Putamen (tissue), 1 donor: ENCODE data around the gene MAD1L1.
"Not testable (repeated sequence)": the region's sequence is repeated elsewhere in the genome, so short reads cannot be mapped to it uniquely, and the experiment has no call there.

Source experiments
- DNase-seq: peaks from one replicate; pipeline ENCODE4 v3.0.0-alpha.2; 2016; ENCODE audit warnings: low spot score

Gene MAD1L1

DNA sequence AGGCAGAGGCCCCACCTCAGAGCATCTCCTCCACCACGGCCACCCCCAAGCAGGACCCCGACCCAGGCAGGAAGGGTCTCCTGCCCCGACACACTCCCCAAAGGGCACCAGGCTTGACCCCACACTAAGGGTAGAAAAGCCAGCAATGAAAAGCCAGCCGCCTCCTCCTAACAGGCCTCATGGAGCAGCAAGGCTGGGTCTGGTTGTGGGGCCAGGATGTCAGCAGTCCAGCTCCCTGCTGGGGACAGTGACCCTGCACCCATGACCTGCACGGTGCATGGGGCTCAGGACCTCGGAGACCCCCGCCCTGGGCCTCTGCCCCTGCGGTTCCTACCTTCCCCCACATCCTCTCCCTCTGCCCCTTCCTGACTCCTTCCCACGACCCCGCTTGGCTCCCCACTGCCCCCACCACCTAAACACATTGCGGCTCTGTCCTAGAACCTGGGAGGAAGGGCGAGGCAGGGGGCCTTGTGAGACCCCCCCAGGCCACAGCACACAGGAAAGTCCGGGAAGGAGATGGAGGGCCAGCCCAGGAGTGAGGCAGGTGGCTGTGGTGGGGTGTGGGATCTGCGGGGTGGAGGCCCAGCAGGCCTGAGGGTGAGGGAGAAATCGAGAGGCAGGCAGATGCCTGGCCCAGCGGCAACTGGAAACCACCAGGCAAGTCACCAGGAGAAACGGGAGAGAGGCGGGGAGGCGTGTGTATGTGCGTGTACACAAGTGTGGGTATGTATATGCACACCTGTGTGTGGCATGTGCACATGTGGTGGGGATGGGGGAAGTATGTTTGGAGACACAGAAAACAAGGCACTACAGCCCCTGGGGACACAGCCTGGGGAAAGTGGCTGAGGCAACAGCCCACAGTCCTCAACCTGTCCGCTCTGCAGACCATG is 229.9 kb downstream of the MAD1L1 start:
- DNase-seq: no peak

DNA sequence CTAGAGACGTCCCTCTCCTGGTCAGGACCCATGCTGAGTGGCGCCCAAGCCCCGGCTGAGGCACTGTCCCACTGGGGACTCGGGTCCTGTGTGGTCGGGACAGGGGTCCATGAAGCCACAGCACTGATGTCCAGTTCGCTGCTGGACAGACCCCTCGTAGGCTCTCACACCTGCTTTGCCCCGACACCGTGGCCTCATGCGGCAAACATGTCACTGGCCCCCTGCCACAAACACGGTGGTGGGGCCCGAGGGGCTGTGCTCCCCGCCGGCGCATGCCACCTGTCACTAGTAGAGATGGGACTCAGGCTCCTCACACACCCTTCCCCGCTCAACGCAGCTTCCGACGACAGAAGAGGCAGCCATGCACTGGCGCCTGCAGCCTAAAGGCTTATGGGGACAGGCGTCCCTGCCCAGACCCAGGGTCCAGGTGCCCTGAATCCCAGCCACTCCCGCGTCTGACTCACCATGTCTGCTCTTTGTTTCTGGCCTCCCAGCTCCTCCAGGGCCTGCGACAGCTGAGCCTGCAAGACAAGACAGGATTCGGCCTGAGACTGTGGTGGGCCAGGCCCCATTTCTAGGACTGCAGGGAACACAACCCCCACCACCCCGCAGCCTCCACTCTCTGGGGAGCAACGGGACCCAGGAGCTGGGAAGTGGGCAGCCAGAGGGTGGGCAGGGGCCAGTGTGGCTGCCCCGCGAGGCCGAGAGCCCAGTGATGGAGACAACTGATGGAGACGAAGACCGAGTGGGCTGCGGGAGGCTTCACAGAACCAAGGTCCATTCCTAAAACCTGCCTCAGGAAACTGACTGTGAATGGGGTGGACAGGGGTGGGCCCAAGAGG is 230.9 kb downstream of the MAD1L1 start:
- DNase-seq: no peak

DNA sequence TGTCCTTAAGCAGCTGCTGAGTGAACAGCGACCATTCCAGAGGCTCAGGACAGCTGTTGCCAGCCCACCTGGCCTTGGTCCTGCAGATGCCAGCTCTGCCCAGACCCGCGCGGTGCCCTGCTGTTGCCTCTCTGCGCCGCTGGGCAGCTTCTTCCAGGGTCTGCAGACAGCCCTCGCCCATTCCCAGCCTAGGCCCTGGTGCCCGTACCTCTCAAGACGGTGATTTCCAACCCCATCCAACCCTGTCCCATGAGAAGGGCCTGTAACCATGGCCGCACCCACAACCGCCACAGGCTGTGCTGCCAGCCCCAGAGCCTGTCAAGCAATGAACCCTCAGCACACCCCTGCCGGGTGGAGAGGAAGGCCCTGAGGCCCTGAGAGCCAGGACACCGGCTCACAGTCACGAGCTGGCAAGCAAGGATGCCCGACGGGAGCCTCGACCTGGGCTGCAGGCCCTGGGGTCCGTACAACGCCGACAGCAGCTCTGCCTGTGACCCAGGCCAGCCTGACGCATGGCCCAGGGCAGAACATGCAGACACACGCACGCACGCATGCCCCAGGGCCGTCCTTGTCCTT is 231.9 kb downstream of the MAD1L1 start:
- no peak for DNase-seq

DNA sequence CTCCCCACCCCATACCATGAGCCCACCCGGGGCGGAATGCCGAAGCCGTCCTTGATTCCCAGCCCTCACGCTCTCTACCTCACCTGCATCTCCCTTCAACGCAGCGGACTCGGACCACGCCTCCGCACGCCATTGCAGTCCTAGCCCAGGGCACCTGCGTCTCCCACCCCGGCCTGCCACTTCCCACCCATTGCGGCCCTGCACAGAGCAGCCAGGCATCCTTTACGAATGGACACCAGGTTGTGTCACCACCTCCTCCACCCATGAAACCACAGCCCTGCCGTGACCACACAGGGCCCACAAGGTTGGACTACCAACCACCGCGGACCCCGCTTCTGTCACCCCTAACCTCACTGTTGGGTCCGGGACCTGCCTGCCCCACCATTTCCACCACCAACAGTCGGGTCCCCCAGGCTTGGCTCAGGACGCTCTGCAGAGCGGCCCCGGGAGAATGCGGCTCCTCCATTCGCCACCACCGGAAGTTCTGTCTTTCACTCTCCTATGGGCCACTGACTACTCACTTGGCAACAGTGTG is 232.5 kb downstream of the MAD1L1 start:
- no peak for DNase-seq

DNA sequence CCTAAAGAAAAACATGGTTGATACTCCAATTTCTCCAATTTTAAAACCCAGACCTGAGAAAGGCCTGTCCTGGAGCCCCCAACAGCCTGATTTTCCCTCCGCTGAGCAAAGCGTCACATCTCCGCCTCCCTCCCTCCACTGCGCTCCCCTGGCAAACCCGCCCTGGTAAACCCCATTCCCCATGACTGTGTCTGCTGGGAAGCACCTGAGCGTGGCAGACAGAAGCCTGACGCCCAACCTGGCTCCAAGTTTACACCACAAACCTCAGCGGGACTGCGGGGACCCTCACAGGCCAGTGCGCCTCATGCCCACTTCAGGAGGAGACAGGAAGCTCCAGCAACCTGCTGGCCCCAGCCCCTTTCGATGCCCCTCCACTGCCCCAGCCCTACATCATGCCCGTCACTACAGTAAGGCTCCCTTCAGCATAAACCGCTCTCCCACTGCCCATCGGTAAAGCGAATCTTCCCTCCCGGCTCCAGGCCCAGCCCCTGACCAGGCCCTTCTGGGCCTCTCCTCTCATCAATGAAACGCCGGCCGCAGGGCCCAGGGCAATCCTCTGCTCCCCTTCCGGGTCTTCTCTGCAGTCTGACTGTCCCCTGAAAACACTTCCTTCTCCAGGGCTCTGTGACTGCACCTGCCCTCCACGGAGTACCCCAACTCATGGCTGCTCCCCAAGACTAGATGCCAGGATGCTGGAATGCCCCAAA is 233.3 kb downstream of the MAD1L1 start:
- DNase-seq: no peak

DNA sequence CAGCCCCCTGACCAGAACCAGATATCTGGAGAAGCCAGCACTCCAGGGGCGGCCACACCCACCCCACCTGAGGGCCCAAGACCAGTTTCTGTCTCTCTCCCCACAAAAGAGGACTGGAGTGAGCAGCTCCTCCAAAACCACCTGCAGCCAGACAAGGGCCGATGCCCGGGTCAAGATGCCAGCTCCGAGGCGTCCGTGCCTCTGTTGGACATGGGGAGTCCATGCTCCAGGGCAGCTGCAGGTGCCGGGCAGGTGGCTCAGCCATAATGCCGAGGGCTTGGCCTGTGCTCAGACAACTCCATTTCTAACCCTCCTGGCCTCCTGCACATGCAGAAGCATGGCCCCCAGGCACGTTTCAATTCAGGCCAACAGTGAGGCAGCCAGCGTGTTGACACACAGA is 234.6 kb downstream of the MAD1L1 start:
- DNase-seq: no peak

DNA sequence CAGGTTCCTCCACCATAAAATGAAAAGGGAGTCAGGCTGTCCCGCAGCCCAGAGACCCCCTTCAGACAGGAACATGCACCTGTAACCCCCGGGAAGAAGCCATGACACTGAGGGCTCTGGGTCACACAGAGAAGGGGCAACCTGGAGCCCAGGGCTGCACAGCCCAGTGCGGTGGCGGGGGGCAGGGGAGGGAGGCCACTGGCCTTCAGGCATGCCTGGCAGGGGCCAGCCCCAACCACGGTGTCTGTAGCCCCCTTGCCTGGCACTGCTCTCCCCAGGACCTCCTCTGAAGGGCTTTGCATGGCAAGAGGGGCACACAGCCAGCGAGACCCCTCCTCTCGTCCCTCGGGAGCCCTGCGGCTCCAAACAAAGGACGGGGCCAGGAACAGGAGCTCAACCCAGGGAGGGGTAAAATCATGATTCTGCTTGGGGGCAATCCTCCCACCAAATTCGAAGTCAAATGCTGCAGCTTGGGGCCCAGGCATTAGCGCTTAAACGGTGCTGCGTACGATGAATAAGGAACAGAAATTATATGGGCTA is 235.1 kb downstream of the MAD1L1 start:
- no peak for DNase-seq

DNA sequence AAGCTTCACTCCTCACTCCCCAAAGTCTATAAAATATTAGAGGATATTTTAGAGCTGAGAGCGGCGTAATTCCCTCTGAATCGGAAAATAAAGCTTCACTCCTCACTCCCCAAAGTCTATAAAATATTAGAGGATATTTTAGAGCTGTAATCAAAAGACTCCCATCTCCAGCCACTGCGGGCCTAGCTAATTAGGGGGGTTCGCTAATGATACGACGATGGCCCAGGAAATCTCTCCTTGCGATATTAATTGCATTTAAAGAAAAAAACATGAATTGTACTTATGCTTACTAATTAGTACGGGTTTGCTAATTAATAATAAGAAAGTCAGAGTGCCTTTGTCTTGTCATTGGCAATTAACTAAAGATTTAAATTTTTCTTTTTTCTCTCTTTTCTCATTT is 235.9 kb downstream of the MAD1L1 start:
- DNase-seq: no peak

DNA sequence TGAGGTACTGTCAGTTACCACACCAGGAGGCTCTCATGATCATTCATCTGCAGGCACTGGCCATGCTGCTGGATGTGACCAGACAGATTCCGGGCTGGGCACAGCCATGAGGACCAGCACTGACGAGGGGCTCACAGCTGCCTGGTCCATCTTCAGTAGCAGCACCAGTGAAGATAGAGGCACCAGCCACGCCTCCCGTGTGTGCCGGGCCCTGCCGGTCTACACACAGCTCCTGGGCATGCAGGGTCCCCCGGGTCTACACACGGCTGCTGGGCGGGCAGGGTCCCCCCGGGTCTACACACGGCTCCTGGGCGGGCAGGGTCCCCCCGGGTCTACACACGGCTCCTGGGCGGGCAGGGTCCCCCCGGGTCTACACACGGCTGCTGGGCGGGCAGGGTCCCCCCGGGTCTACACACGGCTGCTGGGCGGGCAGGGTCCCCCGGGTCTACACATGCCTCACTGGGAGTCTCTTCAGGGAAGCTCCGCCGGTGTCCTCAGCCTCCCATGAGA is 236.8 kb downstream of the MAD1L1 start:
- DNase-seq: not testable (repeated sequence)

DNA sequence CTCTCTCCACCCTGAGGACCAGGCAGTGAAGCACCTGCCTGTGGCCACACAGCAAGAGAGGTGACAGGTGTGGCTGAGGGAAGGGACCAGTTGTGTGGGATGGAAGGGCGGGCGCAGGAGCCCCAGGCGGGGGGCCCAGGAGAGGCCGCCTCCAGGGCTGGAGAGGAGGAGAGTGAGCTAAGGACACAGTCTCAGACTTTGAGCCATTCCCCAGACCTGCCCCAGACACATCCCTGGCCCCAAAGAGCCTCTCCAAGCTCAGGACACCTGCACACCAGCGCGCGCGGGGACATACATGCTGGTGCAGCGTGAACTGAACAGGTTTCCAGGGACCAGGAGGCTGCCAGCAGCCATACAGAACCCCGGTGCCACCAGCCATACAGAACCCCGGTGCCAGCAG is 237.3 kb downstream of the MAD1L1 start:
- no peak for DNase-seq

DNA sequence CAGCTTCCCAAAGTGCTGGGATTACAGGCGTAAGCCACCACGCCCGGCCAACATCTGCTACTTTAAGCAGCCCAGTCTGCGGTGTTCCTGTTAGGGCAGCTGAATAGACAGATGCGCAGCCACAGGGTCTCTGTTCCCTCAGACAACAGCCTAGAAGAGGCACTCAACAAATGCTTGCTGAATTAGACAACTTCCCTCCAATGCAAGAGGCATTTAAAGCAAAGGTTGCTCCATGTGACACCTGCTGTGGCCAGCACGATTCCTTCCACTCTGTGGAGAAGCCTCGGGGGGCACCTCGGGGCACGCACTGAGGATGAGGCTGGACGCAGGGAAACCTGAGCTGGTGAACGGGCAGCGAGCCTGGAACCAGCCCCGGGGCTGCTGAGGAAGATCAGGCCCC is 237.8 kb downstream of the MAD1L1 start:
- DNase-seq: no peak

DNA sequence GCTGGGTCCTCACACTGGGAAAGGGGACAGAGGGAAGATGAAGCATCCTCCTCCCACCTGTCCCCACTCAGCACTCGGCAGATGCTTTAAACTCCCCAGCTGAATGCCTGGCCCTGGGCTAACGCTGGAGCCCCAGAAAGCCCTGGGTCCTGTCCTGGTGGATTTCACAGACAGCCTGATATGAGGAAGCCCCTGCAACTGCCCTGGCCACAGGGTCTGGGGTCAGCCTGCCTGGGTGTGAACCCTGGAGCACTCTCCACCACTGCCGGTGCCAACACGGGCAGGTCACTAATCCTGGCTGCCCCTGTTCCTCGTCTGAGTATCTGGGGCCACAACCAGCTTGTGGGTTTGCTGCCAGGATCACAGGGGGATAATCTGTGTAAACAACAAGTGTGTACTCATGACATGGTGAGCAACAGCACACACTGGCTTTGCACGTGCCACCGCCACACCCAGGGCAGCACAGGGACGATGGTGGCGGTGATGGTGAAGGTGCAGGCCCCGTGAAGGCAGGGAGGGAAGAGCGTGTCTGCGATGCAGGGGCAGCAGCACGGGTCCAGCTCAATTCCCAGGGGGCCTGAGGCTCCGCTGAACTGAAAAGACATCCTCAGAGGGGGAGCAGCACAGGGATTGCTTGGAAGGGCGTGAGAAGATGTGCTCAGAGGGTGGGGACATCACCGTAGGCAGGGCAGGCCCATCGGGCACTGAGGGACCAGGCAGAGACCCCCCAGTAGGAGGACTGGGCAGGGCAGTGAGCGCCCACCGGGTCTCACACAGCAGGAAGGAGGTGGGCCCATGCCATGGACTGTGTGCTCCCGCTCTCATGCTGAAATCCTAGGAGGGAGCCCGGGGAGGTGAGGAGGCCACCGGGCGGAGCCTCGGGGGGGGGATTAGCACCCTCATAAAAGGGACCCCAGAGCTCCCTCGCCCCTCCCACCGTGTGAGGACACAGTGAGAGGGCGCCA is 238.7 kb downstream of the MAD1L1 start:
- DNase-seq: no peak

DNA sequence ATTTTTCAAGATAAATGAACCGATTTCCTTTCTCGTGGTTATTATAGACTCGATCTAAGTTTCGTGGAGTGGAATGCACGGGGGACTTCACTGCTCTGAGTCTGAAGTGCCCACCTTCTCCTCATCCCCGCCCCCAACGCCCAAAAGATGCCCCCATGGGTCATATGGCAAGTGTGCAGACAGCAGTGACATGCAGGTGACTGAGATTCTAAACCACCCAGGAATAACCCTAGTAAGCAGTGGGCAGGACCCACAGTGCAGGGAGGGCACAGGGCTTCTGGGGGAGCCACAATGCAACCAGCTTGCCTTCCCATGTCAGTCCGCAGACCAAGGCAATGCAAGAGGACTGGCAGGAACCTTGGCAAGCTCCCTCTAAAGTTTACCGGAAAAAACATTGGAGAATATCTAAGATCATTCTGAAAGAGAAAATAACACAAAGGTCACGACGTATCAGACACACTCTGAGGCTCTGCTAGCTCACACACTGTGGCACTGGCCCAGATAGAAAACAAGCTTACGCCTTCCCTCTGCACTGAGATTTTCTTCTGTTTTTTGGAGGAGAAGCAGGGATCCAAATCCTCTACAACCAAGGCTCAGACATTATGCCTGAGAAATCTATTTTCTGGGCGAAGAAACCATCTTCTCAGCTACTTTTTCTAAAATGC is 239.6 kb downstream of the MAD1L1 start:
- no peak for DNase-seq

DNA sequence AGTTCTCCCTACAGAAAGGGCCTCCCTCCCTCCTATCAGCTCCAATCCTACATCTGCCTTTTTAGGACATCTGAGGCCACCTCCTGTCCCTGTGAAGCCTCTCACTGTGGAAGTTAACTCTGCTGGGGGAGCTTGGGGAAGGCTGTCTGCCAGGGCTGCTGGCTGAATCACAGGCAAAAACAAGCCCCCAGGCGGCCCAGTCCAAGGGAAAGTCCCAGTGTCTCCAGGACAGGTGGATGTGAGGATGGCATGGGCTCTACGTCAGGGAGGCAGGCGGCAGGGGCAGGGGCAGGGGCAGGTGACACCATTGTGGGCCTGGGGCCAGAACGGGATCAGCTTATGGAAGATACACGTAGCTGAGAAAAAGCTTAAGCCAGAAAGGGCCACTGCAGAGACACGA is 240.2 kb downstream of the MAD1L1 start:
- no peak for DNase-seq

DNA sequence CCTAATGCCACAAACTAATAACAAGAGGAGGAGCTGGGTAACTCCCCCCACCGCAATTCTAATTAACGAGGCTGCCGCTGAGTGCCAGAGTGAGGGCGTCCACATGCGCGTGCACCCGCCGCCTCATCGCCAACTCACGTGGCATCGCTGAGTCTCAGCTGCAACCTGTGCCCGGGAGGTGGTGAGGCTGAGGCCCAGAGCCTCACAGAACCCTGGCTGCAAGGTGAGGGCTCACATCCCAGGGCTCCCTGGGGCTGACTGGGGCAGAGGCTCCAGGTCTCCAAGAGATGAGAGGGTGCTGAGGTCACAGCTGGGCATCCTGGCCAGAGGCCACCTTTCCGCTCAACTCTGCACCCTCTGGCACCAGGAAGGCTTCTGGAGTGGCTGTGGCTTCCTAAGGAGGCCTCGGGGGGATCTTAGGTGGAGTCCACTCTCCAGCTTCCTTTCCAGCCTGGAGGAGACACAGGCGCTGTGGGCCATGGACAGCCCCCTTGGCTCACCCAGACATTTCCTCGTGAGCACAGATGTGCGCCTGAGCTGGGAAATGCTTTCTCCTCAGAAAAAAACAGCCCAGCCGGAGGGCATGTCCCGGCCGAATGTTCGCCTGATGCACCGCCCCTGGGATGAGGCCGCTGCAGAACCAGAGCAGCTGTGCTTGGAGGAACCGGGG is 242.6 kb downstream of the MAD1L1 start:
- DNase-seq: no peak

DNA sequence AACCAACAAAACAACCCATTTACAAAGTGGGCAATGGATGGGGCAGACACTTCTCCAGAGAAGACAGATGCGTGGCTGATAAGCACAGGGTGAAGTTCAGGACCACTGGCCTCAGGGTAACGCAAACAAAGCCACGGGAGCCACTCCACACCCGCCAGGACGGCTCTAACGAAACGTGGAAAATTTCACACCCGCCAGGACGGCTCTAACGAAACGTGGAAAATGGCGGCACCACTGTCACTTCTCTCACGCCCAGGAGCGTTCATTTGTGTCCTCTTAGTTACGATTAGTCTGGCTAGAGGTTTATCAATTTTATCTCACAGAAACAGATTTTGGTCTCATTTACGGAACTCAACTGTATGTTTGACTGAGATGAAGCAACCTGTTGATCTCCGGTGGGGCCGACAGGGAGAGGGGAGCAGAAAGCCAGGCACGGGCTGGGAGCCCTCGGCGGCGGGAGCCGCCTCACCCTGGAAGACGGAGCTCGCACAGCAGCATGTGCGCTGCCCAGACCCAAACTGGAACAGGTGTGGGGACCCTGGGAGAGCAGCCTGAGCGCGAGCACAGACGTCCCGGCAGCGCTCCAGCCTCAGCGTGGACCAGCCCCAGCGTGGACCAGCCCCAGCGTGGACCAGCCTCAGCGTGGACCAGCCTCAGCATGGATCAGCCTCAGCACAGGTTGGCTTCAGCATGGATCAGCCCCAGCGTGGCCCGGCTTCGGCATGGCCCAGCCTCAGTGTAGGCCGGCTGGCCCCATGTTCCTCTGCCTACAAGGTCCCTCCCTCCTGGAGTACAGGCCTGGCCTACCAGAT is 243.5 kb downstream of the MAD1L1 start:
- no peak for DNase-seq

DNA sequence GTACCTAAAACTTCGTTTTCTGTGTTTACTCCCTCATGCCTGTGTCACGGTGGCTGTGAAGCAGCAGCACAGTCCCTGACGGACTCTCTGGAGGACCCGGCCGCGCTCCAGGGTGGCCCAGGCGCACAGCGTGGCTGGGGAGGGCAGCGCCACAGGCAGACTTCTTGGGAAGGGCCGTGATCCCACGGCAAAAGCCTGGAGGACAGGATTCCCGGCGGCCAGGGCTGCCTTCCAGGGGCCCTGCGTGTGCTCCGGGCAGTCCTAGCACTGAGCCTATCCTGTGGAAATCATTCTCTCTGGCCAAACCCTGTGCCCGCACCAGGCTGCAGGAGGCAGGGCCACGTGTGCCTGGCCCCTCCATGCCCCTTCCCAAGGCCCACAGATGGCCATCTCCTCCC is 244.2 kb downstream of the MAD1L1 start:
- DNase-seq: no peak
